Mesothelial cell of epicardium (in vitro differentiated cells): ENCODE measurements around the gene TESMIN. TPM values are rescaled to one million over a fixed set of nuclear protein-coding genes. Genes with fewer than 3 reads are reported as not detected.
A peak's percentile ranks its signal among the peaks of the same experiment; 100 is the strongest.

ENCODE experiments used
- DNase-seq, 2 experiments: peaks; one replicate each; pipeline ENCODE4 v3.0.0; 2021; ENCODE audit warnings: low spot score in 2 of 2; ENCODE audit not compliant: unreplicated experiment in 2 of 2
- H3K27ac Mint-ChIP-seq: 2 replicates; pipeline ENCODE4 v1.8.0; 2021; ENCODE audit warnings: mixed read lengths
- H3K27me3 Mint-ChIP-seq: 2 replicates; pipeline ENCODE4 v1.8.0; 2021; ENCODE audit warnings: low read depth, mixed read lengths
- H3K36me3 Mint-ChIP-seq: 2 replicates; pipeline ENCODE4 v1.8.0; 2021; ENCODE audit warnings: mixed read lengths
- H3K4me1 Mint-ChIP-seq: 2 replicates; pipeline ENCODE4 v1.8.0; 2021; ENCODE audit warnings: mixed read lengths
- H3K4me3 Mint-ChIP-seq: 2 replicates; pipeline ENCODE4 v1.8.0; 2021; ENCODE audit warnings: mild to moderate bottlenecking, moderate library complexity, mixed read lengths
- H3K9me3 Mint-ChIP-seq: 2 replicates; pipeline ENCODE4 v1.8.0; 2021; ENCODE audit warnings: mixed read lengths
- CTCF ChIP-seq: fragments of 200-600 bp; sonication (generic); IDR thresholded peaks from one replicate; pipeline ENCODE4 v1.5.0; 2021; ENCODE audit warnings: antibody characterized with exemption; ENCODE audit not compliant: unreplicated experiment
- total RNA-seq: library from RNA; stranded (reverse); gene quantifications from 3 replicates; pipeline ENCODE4 v1.2.1, GENCODE V29; 2021

Gene TESMIN
- total RNA-seq, 1 donor from 2014 or later, result 16.0 TPM

GRCh38 chr11:68751004-68751325 is 355 bp downstream of the TESMIN start:
- no peak for DNase-seq
- Mint-ChIP-seq H3K27ac (no peak overlapping the region), H3K36me3 (peaks cover 6% of the 10 kb centered on the region), H3K4me1 (peaks cover 18% of the 10 kb centered on the region), H3K9me3 (no peaks in the 10 kb centered on the region), H3K27me3 (no peaks in the 10 kb centered on the region), H3K4me3 (no peak overlapping the region)
- TF ChIP-seq CTCF, result no peak

GRCh38 chr11:68750195-68751003 is 921 bp downstream of the TESMIN start:
- H3K27me3 Mint-ChIP-seq, result no peaks in the 10 kb centered on the region
- peaks cover 18% of the 10 kb centered on the region for H3K4me1 Mint-ChIP-seq
- no peak for TF ChIP-seq CTCF
- H3K27ac Mint-ChIP-seq, result no peak overlapping the region
- no peaks in the 10 kb centered on the region for H3K9me3 Mint-ChIP-seq
- peaks cover 11% of the 10 kb centered on the region for H3K36me3 Mint-ChIP-seq
- peak overlapping the region; percentile 62 for H3K4me3 Mint-ChIP-seq
- DNase-seq, result peak in 1 of 2 experiments; percentile 51

- Mint-ChIP-seq H3K27me3 (no peaks in the 10 kb centered on the region), H3K9me3 (no peaks in the 10 kb centered on the region), H3K4me3 (peak overlapping the region; percentile 62), H3K36me3 (peaks cover 13% of the 10 kb centered on the region), H3K4me1 (peaks cover 18% of the 10 kb centered on the region), H3K27ac (peak overlapping the region; percentile 61)
- DNase-seq, result no peak
- no peak for TF ChIP-seq CTCF
Observed at GRCh38 chr11:68749229-68750123, 1.8 kb downstream of the TESMIN start.

- DNase-seq, result no peak
- Mint-ChIP-seq H3K9me3 (no peaks in the 10 kb centered on the region), H3K4me1 (peaks cover 18% of the 10 kb centered on the region), H3K27ac (no peak overlapping the region), H3K36me3 (peaks cover 17% of the 10 kb centered on the region), H3K4me3 (no peak overlapping the region), H3K27me3 (no peaks in the 10 kb centered on the region)
- no peak for TF ChIP-seq CTCF
Observed at GRCh38 chr11:68748061-68748460, 3.3 kb downstream of the TESMIN start.

- no peak for DNase-seq
- Mint-ChIP-seq H3K36me3 (peaks cover 17% of the 10 kb centered on the region), H3K27me3 (no peaks in the 10 kb centered on the region), H3K4me1 (peaks cover 3% of the 10 kb centered on the region), H3K9me3 (no peaks in the 10 kb centered on the region), H3K4me3 (no peak overlapping the region), H3K27ac (no peak overlapping the region)
- no peak for TF ChIP-seq CTCF
Observed at GRCh38 chr11:68743539-68743938, 7.8 kb downstream of the TESMIN start.
